Immature natural killer cell (primary cell): ENCODE measurements around the gene RFNG. TPM values are rescaled to one million over a fixed set of nuclear protein-coding genes. Genes with fewer than 3 reads are reported as not detected.

Experiments used
- DNase-seq, 3 donors: peaks; one replicate each; pipeline ENCODE4 v3.0.0; 2022; ENCODE audit warnings: mixed read lengths in 1 of 3
- H3K27ac Mint-ChIP-seq, 6 donors: one replicate each; pipeline ENCODE4 v1.8.0; 2020; ENCODE audit warnings: mixed read lengths in 6 of 6, mild to moderate bottlenecking in 5 of 6, inconsistent platforms in 4 of 6, moderate library complexity in 3 of 6
- H3K27me3 Mint-ChIP-seq, 3 donors: one replicate each; pipeline ENCODE4 v1.8.0; 2020 to 2021; ENCODE audit warnings: low read depth in 3 of 3, mild to moderate bottlenecking in 3 of 3, mixed read lengths in 3 of 3, moderate library complexity in 3 of 3, inconsistent platforms in 1 of 3
- H3K36me3 Mint-ChIP-seq, 3 donors: one replicate each; pipeline ENCODE4 v1.8.0; 2020; ENCODE audit warnings: mixed read lengths in 3 of 3, inconsistent platforms in 2 of 3, mild to moderate bottlenecking in 2 of 3
- H3K4me1 Mint-ChIP-seq, 2 donors: one replicate each; pipeline ENCODE4 v1.8.0; 2020; ENCODE audit warnings: inconsistent platforms in 2 of 2, mild to moderate bottlenecking in 2 of 2, mixed read lengths in 2 of 2, moderate library complexity in 1 of 2
- H3K4me3 Mint-ChIP-seq, 5 donors: one replicate each; pipeline ENCODE4 v1.8.0; 2020; ENCODE audit warnings: mild to moderate bottlenecking in 5 of 5, mixed read lengths in 5 of 5, inconsistent platforms in 3 of 5, moderate library complexity in 3 of 5
- H3K9me3 Mint-ChIP-seq, 6 donors: one replicate each; pipeline ENCODE4 v1.8.0; 2020; ENCODE audit warnings: mild to moderate bottlenecking in 6 of 6, mixed read lengths in 6 of 6, inconsistent platforms in 4 of 6, moderate library complexity in 3 of 6
- polyA plus RNA-seq, 3 donors: library from polyadenylated mRNA; unstranded; fragments of 300-500 nt; fragmentation: Illumina TruSeq; gene quantifications; one replicate each; pipeline ENCODE4 v1.2.3, GENCODE V29; 2021

Gene RFNG
- polyA plus RNA-seq, 3 donors from 2014 or later: 2.2 to 3.7 (median 3.2) TPM

- H3K9me3 Mint-ChIP-seq: no peaks in the 10 kb centered on the region
- no peak for DNase-seq
- peaks cover 0 to 3% (median 0%) of the 10 kb centered on the region in 3 donors for H3K27me3 Mint-ChIP-seq
- H3K4me1 Mint-ChIP-seq: no peaks in the 10 kb centered on the region
- no peaks in the 10 kb centered on the region for H3K36me3 Mint-ChIP-seq
- H3K4me3 Mint-ChIP-seq: no peak overlapping the region
- H3K27ac Mint-ChIP-seq: peak overlapping the region in 1 of 6 donors; percentile 71
These were observed 45.8 kb downstream of the RFNG start for GRCh38 chr17:82005701-82006348.

DNA sequence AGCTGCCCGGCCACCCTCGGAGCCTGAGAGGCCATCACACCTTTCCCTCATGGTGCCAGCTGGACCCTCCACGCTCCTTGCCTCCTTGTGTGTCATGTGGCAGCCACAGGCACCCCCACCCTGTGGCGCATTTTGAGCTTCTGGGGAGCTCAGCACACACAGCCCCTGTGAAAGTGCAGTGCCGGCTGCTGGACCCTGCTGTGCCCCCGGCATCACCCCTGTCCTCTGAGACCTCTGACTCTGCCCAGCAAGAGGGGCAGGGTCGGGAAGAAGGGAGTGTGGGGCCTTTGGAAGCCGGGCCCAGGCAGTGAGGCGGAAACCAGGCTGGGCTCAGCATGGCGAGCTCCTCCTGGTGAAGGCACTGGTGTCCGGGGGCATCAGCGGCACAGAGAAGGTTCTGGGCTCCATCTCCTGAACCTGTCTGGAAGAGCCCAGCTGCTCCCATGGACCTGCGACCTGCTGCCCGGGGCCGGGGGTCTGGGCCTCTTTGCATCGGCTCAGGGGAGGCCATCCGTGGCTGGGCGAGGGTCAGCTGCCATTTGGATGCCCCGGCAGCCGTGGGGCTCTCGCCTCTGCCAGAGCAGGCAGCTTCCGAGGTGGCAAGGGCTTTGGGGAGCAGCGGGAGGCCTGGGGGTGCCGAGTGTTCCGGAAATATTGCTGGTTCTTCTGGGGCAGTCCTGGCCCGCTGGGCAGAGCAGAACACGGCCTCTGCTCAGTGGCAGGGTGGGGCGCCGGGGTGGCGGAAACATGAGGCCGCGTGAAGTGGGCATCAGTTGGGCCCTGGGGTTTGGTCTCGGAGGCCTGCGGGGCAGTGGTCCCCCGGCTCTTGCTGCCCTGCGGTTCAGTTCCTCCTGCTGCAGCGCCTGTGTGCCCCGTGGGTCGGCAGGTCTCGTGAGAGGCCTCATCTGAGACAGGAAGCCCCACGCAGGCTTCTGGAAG, 46.8 kb downstream of the RFNG start:
- DNase-seq: no peak
- no peak overlapping the region for H3K4me3 Mint-ChIP-seq
- H3K27me3 Mint-ChIP-seq: peaks cover 0 to 3% (median 0%) of the 10 kb centered on the region in 3 donors
- H3K27ac Mint-ChIP-seq: no peak overlapping the region
- H3K4me1 Mint-ChIP-seq: no peaks in the 10 kb centered on the region
- H3K9me3 Mint-ChIP-seq: no peaks in the 10 kb centered on the region
- no peaks in the 10 kb centered on the region for H3K36me3 Mint-ChIP-seq

DNA sequence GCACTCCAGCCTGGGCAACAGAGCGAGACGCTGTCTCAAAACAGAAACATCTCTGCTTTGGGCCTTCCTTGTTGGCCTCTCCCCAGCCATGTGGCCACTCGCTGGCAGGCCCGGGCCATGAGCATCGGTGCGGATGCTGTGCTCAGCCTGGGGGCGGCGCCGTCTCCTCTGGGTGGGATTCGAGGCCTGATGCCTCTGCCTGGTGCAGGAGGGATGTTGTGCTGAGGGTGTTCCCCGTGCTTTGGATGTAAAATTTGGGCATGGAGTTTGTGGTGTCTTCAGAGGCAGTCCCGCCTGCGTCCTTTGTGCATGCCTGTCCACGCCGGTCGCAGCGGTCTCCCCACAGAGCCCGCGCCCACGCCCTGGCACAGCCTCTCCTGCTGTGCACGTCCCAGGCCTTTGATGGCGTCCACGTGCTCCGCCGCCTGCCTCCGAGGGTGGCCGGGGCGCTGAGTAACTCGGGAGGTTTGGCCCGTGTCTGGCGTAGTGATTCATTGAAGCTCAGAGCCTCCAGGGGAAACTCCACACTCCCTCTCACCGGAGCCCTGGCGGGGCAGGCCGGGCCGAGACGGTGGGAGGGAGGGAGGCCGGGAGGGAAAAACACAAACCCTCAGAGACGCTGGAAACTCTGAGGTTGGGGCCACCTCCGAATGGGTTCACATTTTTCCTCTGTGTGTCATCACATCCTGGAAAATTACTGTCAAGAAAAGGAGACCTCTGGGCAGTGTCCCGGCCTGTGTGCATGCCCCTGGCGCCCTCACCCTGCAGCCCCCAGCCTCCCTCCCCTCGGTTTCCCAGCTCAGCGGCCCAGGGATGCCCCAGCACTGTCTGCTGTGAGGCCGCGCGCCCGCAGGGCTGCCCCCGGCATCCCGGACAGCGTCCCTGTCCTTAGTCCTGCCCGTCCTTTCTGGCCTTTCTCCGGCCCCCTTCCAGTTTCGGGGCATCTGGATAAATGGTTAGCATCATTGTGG, 47.9 kb downstream of the RFNG start:
- peaks cover 0 to 3% (median 0%) of the 10 kb centered on the region in 3 donors for H3K27me3 Mint-ChIP-seq

DNA sequence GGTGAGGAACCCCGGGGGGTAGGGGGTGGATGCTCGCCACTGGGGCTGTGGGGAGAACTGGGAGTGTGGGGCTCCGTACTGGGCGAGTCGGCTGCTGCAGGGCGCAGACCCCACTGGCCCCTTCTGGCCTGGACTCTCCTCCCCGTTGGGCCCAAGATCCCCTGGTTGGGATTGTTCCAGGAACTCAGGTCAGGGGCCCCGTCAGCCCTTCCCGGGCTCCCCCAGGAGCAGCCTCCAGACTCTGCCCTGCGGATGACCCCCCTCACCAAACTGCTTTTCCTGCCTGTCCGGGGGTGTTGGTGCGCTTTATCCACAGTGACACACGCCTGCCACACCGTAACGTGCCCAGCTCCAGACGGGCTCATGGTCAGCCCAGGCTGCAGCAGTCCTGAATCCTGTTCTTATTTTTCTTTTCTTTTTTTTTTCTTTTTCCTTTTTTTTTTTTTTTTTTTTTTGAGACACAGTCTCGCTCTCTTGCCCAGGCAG, 50.0 kb downstream of the RFNG start:
- H3K36me3 Mint-ChIP-seq: no peaks in the 10 kb centered on the region
- no peaks in the 10 kb centered on the region for H3K9me3 Mint-ChIP-seq
- no peak overlapping the region for H3K27ac Mint-ChIP-seq
- no peaks in the 10 kb centered on the region for H3K4me1 Mint-ChIP-seq
- DNase-seq: no peak
- peaks cover 0 to 3% (median 0%) of the 10 kb centered on the region in 3 donors for H3K27me3 Mint-ChIP-seq
- H3K4me3 Mint-ChIP-seq: no peak overlapping the region

More for the DNA sequence above, 47.9 kb downstream of the RFNG start:
- no peak for DNase-seq
- H3K4me1 Mint-ChIP-seq: no peaks in the 10 kb centered on the region
- no peaks in the 10 kb centered on the region for H3K36me3 Mint-ChIP-seq
- no peak overlapping the region for H3K27ac Mint-ChIP-seq
- H3K9me3 Mint-ChIP-seq: no peaks in the 10 kb centered on the region
- no peak overlapping the region for H3K4me3 Mint-ChIP-seq

DNA sequence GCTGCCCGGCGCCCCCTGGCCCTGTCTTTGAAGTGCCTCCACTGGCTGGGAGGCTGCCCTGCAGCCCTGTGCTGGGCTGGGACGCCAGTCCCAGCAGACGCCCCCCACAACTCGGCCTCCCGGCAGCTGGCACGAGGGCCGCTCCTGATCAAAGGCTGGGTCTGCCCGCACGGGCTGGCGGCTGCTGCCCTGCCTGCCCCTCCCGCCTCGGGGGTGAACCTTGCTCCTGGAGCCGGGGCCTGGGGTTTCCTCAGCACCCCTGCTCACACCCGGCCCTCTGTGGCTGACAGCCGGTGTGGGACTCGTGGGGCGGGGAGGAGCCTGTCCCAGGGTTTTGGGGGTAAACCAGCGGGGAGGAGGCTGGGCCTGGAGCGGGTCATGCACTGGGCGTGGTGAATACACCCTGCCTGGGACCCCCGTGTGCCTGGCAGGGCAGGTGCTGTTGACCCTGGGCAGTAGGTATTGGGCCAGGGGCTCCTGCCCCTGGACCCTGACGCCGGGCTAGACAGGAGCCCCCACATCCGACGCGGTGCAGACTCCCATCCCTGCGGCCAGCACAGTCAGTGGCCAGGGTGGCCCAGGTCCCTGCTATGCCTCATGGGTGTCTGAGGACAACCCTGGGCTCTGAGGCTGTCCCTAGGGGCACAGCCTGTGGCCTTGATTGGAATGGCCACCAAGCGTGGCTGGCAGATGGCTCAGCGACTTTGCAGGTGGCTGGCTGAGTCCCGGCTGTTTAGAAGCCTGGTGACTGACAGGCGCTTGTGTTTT, 50.6 kb downstream of the RFNG start:
- DNase-seq: no peak
- H3K36me3 Mint-ChIP-seq: no peaks in the 10 kb centered on the region
- H3K27me3 Mint-ChIP-seq: peaks cover 0 to under 1% (median 0%) of the 10 kb centered on the region in 3 donors
- H3K4me3 Mint-ChIP-seq: no peak overlapping the region
- H3K9me3 Mint-ChIP-seq: no peaks in the 10 kb centered on the region
- H3K27ac Mint-ChIP-seq: no peak overlapping the region
- no peaks in the 10 kb centered on the region for H3K4me1 Mint-ChIP-seq

DNA sequence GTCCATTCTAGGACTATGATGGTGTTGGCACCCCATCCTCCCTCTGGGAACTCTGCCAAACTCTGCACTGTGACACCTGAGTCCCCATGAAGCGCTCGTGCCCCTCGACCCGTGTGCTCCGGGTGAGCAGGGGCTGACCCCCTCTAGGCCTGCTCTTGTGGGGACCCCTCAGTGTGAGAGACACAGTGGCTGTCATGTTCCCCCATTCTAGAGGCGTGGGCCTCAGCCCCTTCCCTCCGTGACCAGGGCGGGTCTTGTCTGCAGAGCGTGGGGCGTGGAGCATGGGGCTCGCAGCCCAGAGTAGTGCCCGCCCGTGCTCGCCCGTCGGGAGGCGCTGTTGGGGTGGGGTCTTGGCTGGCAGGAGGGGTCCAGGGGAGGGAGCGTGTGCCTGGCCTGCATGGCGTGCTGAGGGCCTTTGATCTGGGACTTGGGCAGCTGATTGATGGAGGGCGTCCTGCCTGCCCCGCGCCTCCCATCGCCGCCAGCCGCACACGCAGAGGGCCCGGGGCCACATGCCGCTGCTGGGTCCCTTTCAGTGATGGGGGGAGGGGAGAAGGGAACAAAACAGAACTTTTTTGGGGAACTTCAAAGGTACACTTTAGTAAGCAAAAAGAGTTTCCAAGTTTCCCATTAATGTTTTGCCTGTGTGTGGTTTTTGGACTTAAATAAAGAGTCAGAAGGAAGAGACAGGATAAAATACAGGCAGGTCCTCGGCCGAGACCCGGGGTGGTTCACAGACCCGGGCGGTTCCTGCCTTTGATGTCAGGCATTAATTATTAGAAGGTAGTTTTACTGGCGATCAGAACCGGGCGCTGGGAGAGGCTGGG, 51.4 kb downstream of the RFNG start:
- DNase-seq: no peak
- H3K4me3 Mint-ChIP-seq: no peak overlapping the region

DNA sequence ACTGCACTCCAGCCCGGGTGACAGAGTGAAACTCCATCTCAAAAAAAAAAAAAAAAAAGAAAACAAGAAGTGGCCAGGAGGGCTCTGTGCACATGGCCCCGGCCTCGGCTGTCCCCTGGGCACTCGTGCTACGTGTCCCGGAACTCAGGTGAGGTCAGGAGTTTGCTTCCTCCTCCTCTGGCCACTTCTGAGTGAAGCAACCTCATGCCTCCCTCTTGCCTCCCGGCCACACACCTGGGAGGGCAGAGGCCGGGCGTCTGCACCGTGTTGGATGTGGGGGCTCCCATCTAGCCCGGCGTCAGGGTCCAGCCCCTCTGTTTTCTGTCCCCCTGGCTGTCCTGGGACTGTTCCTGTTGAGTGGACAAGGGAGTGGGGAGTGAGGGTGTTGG, 52.0 kb downstream of the RFNG start:
- H3K27me3 Mint-ChIP-seq: no peaks in the 10 kb centered on the region
- DNase-seq: no peak
- no peak overlapping the region for H3K27ac Mint-ChIP-seq
- no peak overlapping the region for H3K4me3 Mint-ChIP-seq
- H3K36me3 Mint-ChIP-seq: no peaks in the 10 kb centered on the region
- H3K9me3 Mint-ChIP-seq: no peaks in the 10 kb centered on the region
- H3K4me1 Mint-ChIP-seq: no peaks in the 10 kb centered on the region

More for the DNA sequence above, 51.4 kb downstream of the RFNG start:
- Mint-ChIP-seq H3K36me3 (no peaks in the 10 kb centered on the region), H3K9me3 (no peaks in the 10 kb centered on the region), H3K27ac (no peak overlapping the region), H3K27me3 (no peaks in the 10 kb centered on the region), H3K4me1 (no peaks in the 10 kb centered on the region)

GRCh38 chr17:81998691-81999438, 52.7 kb downstream of the RFNG start:
- no peaks in the 10 kb centered on the region for H3K36me3 Mint-ChIP-seq
- H3K27ac Mint-ChIP-seq: no peak overlapping the region
- no peaks in the 10 kb centered on the region for H3K27me3 Mint-ChIP-seq
- H3K9me3 Mint-ChIP-seq: no peaks in the 10 kb centered on the region
- no peak overlapping the region for H3K4me3 Mint-ChIP-seq
- no peak for DNase-seq
- no peaks in the 10 kb centered on the region for H3K4me1 Mint-ChIP-seq

DNA sequence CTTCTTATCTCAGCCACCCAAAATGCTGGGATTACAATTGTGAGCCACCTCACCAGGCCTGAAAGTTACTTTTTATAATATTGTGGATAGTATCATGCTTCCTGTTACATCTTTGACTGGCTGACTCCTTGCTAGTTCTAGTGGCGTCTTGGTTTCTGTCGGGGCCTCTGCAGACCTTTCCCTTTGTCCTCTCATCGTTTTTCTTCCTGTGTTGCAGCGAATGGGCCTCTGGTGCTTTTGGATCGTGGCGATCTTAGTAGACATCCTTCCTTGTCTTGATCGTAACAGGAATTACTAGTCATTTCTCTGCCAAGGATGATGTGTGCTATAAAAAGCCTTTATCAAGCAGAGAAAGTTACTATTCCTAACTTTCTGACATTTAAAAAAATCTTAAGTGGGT, 53.4 kb downstream of the RFNG start:
- H3K27ac Mint-ChIP-seq: no peak overlapping the region
- H3K9me3 Mint-ChIP-seq: no peaks in the 10 kb centered on the region
- no peak for DNase-seq
- no peaks in the 10 kb centered on the region for H3K4me1 Mint-ChIP-seq
- no peak overlapping the region for H3K4me3 Mint-ChIP-seq
- no peaks in the 10 kb centered on the region for H3K36me3 Mint-ChIP-seq
- H3K27me3 Mint-ChIP-seq: no peaks in the 10 kb centered on the region
